Measurements from ENCODE around the gene NFE2L2. TPM values are rescaled to one million over a fixed set of nuclear protein-coding genes. Genes with fewer than 3 reads are reported as not detected.
"Not testable (repeated sequence)": the region's sequence is repeated elsewhere in the genome, so short reads cannot be mapped to it uniquely, and the experiment has no call there.

Gene NFE2L2
- polyA plus RNA-seq, 3 donors, result 133 to 151 (median 146) TPM

- DNase-seq (ENCODE audit: extremely low read depth in 1 of 11, low read depth in 9 of 11, low spot score in 4 of 11), result no peak
Measured at GRCh38 chr2:177249038-177249437, 15.5 kb downstream of the NFE2L2 start.

GRCh38 chr2:177247693-177248262 is 16.7 kb downstream of the NFE2L2 start:
- no peak for DNase-seq (ENCODE audit: extremely low read depth in 1 of 11, low read depth in 9 of 11, low spot score in 4 of 11)

GRCh38 chr2:177246523-177247030 is 17.9 kb downstream of the NFE2L2 start:
- not testable (repeated sequence) for DNase-seq (ENCODE audit: extremely low read depth in 1 of 11, low read depth in 9 of 11, low spot score in 4 of 11)

- no peak for DNase-seq (ENCODE audit: extremely low read depth in 1 of 11, low read depth in 9 of 11, low spot score in 4 of 11)
Measured at GRCh38 chr2:177246000-177246399, 18.5 kb downstream of the NFE2L2 start.

GRCh38 chr2:177245010-177245422 is 19.5 kb downstream of the NFE2L2 start:
- no peak for DNase-seq (ENCODE audit: extremely low read depth in 1 of 11, low read depth in 9 of 11, low spot score in 4 of 11)

GRCh38 chr2:177244244-177244771 is 20.2 kb downstream of the NFE2L2 start:
- no peak for DNase-seq (ENCODE audit: extremely low read depth in 1 of 11, low read depth in 9 of 11, low spot score in 4 of 11)

- DNase-seq (ENCODE audit: extremely low read depth in 1 of 11, low read depth in 9 of 11, low spot score in 4 of 11), result no peak
Measured at GRCh38 chr2:177243476-177243875, 21.1 kb downstream of the NFE2L2 start.

- no peak for DNase-seq (ENCODE audit: extremely low read depth in 1 of 11, low read depth in 9 of 11, low spot score in 4 of 11)
Measured at GRCh38 chr2:177243073-177243472, 21.5 kb downstream of the NFE2L2 start.

- DNase-seq (ENCODE audit: extremely low read depth in 1 of 11, low read depth in 9 of 11, low spot score in 4 of 11), result peak in 7 of 11 donors; percentile 54 to 80 (median 77)
Measured at GRCh38 chr2:177242121-177242987, 22.2 kb downstream of the NFE2L2 start.

GRCh38 chr2:177241711-177242120 is 22.8 kb downstream of the NFE2L2 start:
- DNase-seq (ENCODE audit: extremely low read depth in 1 of 11, low read depth in 9 of 11, low spot score in 4 of 11), result no peak

- peak in 1 of 11 donors; percentile 36 for DNase-seq (ENCODE audit: extremely low read depth in 1 of 11, low read depth in 9 of 11, low spot score in 4 of 11)
Measured at GRCh38 chr2:177239932-177240630, 24.4 kb downstream of the NFE2L2 start.

GRCh38 chr2:177239053-177239452 is 25.5 kb downstream of the NFE2L2 start:
- no peak for DNase-seq (ENCODE audit: extremely low read depth in 1 of 11, low read depth in 9 of 11, low spot score in 4 of 11)

- DNase-seq (ENCODE audit: extremely low read depth in 1 of 11, low read depth in 9 of 11, low spot score in 4 of 11), result no peak
Measured at GRCh38 chr2:177237932-177238331, 26.6 kb downstream of the NFE2L2 start.

- no peak for DNase-seq (ENCODE audit: extremely low read depth in 1 of 11, low read depth in 9 of 11, low spot score in 4 of 11)
Measured at GRCh38 chr2:177235855-177236437, 28.6 kb downstream of the NFE2L2 start.

GRCh38 chr2:177234267-177234666 is 30.3 kb downstream of the NFE2L2 start:
- no peak for DNase-seq (ENCODE audit: extremely low read depth in 1 of 11, low read depth in 9 of 11, low spot score in 4 of 11)

- DNase-seq (ENCODE audit: extremely low read depth in 1 of 11, low read depth in 9 of 11, low spot score in 4 of 11), result no peak
Measured at GRCh38 chr2:177232098-177232704, 32.3 kb downstream of the NFE2L2 start.

- no peak for DNase-seq (ENCODE audit: extremely low read depth in 1 of 11, low read depth in 9 of 11, low spot score in 4 of 11)
Measured at GRCh38 chr2:177231270-177231669, 33.3 kb downstream of the NFE2L2 start.

GRCh38 chr2:177229442-177230242 is 34.9 kb downstream of the NFE2L2 start:
- DNase-seq (ENCODE audit: extremely low read depth in 1 of 11, low read depth in 9 of 11, low spot score in 4 of 11), result no peak
